SJCRH30 (cell line): ENCODE measurements around the gene LRRC36. TPM values are rescaled to one million over a fixed set of nuclear protein-coding genes. Genes with fewer than 3 reads are reported as not detected.
"Not testable (repeated sequence)": the region's sequence is repeated elsewhere in the genome, so short reads cannot be mapped to it uniquely, and the experiment has no call there.

Experiments
- DNase-seq, 2 experiments: peaks; one replicate each; pipeline ENCODE4 v3.0.0-alpha.2; 2015 to 2020
- H3K27ac ChIP-seq: fragments of 250-450 bp; sonication (Bioruptor Pico); 2 replicates; pipeline ENCODE4 v1.5.1; 2020; ENCODE audit warnings: mild to moderate bottlenecking, moderate library complexity
- H3K27me3 ChIP-seq: fragments of 250-450 bp; sonication (Bioruptor Pico); 2 replicates; pipeline ENCODE4 v1.5.1; 2020; ENCODE audit warnings: mild to moderate bottlenecking, moderate library complexity
- H3K36me3 ChIP-seq: fragments of 250-450 bp; sonication (Bioruptor Pico); 2 replicates; pipeline ENCODE4 v1.5.1; 2020; ENCODE audit warnings: mild to moderate bottlenecking, moderate library complexity
- H3K4me1 ChIP-seq: fragments of 250-450 bp; sonication (Bioruptor Pico); 2 replicates; pipeline ENCODE4 v1.5.1; 2020; ENCODE audit warnings: mild to moderate bottlenecking, moderate library complexity
- H3K4me3 ChIP-seq: fragments of 250-450 bp; sonication (Bioruptor Pico); 2 replicates; pipeline ENCODE4 v1.5.1; 2020; ENCODE audit warnings: mild to moderate bottlenecking, moderate library complexity
- H3K9me3 ChIP-seq: fragments of 250-450 bp; sonication (Bioruptor Pico); replicated peaks from 2 replicates; pipeline ENCODE4 v1.5.1; 2020; ENCODE audit warnings: mild to moderate bottlenecking, moderate library complexity
- total RNA-seq: library from RNA; depleted of rRNA; stranded (reverse); fragments of >200 nt; shearing (Covaris generic); gene quantifications from 2 replicates; pipeline ENCODE4 v1.2.3, GENCODE V29; 2014

The LRRC36 gene
- total RNA-seq, 1 experiment from 2014 or later = not detected

- H3K36me3 ChIP-seq = no peaks in the 10 kb centered on the region
- no peaks in the 10 kb centered on the region for H3K9me3 ChIP-seq
- no peak for DNase-seq
- no peak overlapping the region for H3K4me3 ChIP-seq
- H3K4me1 ChIP-seq = peaks cover 13% of the 10 kb centered on the region
- H3K27me3 ChIP-seq = no peaks in the 10 kb centered on the region
- no peak overlapping the region for H3K27ac ChIP-seq
These were observed 19.7 kb downstream of the LRRC36 start for GRCh38 chr16:67346341-67346740.

DNA sequence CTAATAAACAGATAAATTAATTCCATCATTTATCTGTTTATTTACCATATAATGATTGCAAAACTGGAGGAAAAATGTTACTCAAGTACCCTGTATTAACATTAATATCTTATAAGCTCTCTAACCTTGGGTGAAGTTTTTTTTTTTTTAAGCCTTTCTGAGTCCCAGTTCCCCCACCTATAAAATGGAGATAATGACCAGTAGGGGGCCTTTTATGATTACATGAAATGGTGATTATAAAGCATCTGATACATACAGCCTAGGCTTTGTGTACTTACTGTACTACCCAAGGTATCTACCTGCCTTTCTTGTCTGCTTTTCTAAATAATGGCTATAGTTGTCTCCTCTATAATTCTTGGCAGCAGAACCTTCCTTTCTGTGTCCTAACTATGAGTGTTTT, 22.6 kb downstream of the LRRC36 start:
- DNase-seq = peak in 1 of 2 experiments; percentile 69
- 0 out of 2 replicates have a peak, but pooled peaks cover 5% of the 10 kb centered on the region for H3K4me1 ChIP-seq
- H3K4me3 ChIP-seq = no peak overlapping the region
- no peaks in the 10 kb centered on the region for H3K27me3 ChIP-seq
- H3K36me3 ChIP-seq = no peaks in the 10 kb centered on the region
- no peak overlapping the region for H3K27ac ChIP-seq
- H3K9me3 ChIP-seq = no peaks in the 10 kb centered on the region

DNA sequence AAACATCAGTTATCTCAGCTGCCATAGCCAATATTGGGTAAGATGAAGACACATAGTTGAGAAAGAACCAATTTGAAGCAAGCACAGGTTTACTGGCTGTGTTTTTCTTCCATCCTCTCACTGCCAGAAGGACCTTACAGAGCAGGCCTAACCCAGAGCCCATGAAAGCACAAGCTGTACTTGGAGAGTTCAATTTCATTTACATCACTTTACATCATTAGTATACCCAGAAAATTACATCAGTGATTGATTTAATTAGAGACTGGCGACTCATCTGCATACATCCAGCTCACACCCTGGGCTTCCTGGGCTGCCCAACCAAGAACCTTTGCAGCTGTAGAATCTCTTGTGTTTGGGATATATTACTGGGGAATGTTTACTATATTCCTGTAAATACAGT, 23.7 kb downstream of the LRRC36 start:
- H3K4me1 ChIP-seq = 0 out of 2 replicates have a peak, but pooled peaks cover 5% of the 10 kb centered on the region
- no peak overlapping the region for H3K4me3 ChIP-seq
- DNase-seq = no peak
- H3K9me3 ChIP-seq = no peaks in the 10 kb centered on the region
- H3K27ac ChIP-seq = no peak overlapping the region
- no peaks in the 10 kb centered on the region for H3K27me3 ChIP-seq
- no peaks in the 10 kb centered on the region for H3K36me3 ChIP-seq

DNA sequence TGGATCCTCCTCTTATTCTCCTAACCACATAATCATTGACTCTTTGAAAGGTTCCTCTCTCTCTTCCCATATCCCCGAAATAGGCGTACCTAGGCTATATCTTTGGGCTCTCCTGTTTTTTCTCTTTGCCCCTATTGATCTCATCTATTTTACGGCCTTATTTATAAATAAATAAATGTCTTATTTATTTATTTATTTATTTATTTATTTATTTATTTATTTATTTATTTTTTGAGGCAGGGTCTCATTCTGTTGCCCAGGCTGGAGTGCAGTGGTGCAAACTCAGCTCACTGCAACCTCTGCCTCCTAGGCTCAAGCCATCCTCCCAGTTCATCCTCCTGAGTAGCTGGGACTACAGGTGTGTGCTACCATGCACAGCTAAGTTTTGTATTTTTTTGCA, 25.8 kb downstream of the LRRC36 start:
- not testable (repeated sequence) for H3K4me3 ChIP-seq, DNase-seq, H3K9me3 ChIP-seq, H3K4me1 ChIP-seq, H3K27ac ChIP-seq, H3K27me3 ChIP-seq, H3K36me3 ChIP-seq

- Histone ChIP-seq H3K27ac (no peak overlapping the region), H3K4me1 (0 out of 2 replicates have a peak, but pooled peaks cover 5% of the 10 kb centered on the region), H3K4me3 (no peak overlapping the region), H3K27me3 (no peaks in the 10 kb centered on the region; the same call in 1 of the 2 replicates), H3K36me3 (no peaks in the 10 kb centered on the region), H3K9me3 (no peaks in the 10 kb centered on the region)
- DNase-seq = no peak
These were observed 29.8 kb downstream of the LRRC36 start for GRCh38 chr16:67356396-67356795.

DNA sequence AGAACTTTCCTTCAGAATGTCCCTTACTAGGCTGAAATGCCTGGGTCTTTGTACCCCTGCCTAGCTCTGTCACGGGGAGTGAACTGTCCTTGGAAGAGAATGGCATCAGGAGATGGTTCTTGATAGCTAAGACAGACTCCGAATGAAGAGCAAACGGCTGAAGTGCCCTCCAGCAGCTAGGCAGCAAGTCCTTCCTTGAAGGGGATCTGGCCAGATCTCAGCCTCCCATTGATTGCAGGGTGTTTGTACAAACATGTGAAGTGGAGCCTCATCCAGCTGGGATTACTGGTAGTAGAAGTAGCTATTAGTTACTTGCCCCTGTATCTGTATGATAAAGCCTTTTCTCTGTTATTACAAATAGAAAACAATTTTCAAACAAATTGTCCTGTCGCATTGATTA, 30.9 kb downstream of the LRRC36 start:
- H3K27me3 ChIP-seq = no peaks in the 10 kb centered on the region; the same call in 1 of the 2 replicates
- no peak for DNase-seq
- H3K36me3 ChIP-seq = no peaks in the 10 kb centered on the region
- no peak overlapping the region for H3K4me3 ChIP-seq
- H3K4me1 ChIP-seq = no peaks in the 10 kb centered on the region
- no peaks in the 10 kb centered on the region for H3K9me3 ChIP-seq
- no peak overlapping the region for H3K27ac ChIP-seq

GRCh38 chr16:67359540-67360269, 33.1 kb downstream of the LRRC36 start:
- not testable (repeated sequence) for DNase-seq, H3K9me3 ChIP-seq, H3K27ac ChIP-seq, H3K4me1 ChIP-seq, H3K27me3 ChIP-seq, H3K36me3 ChIP-seq, H3K4me3 ChIP-seq

DNA sequence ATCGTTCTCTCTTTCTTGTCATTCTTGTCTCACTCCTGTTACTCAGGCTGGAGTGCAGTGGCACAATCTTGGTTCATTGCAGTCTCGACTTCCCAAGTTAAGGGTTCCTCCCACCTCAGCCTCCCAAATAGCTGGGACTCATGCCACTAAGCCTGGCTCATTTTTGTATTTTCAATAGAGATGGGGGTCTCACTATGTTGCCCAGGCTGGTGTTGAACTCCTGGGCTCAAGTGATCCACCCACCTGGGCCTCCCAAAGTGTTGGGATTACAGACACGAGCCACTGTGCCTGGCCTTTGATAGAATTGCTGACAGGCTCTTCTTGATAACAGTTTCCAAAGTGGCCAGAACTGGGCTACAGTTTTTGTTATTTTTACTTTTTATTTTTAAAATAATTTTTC, 34.4 kb downstream of the LRRC36 start:
- no peaks in the 10 kb centered on the region for H3K4me1 ChIP-seq
- no peaks in the 10 kb centered on the region for H3K36me3 ChIP-seq
- no peak overlapping the region for H3K27ac ChIP-seq
- no peaks in the 10 kb centered on the region for H3K9me3 ChIP-seq
- H3K27me3 ChIP-seq = peaks cover 3% of the 10 kb centered on the region
- no peak for DNase-seq
- H3K4me3 ChIP-seq = no peak overlapping the region

- DNase-seq = no peak
- Histone ChIP-seq H3K36me3 (no peaks in the 10 kb centered on the region), H3K9me3 (peaks cover 4% of the 10 kb centered on the region; the same call in 1 of the 2 replicates), H3K27me3 (peaks cover 8% of the 10 kb centered on the region), H3K4me1 (no peaks in the 10 kb centered on the region), H3K27ac (no peak overlapping the region), H3K4me3 (no peak overlapping the region)
These were observed 38.1 kb downstream of the LRRC36 start for GRCh38 chr16:67364600-67365235.

DNA sequence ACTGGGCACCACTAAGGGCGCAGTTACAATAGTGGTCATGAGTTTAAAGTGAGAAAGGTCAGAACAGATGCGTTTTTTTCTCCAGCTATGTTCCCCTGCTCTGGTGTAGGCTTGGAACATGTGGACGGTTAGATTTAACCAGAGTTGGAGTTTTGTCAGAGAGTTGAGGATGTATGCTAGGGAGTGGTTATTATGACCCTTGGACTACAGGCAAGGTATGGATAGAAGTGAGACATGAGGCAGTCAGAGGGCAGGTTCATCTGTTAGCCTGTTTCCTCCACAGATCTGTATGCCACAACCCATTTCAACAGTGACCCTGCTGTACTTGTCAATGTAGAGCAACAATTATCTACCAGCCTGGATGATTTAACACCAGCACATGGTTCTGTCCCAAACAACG, 44.0 kb downstream of the LRRC36 start:
- Histone ChIP-seq H3K36me3 (no peaks in the 10 kb centered on the region), H3K4me1 (no peaks in the 10 kb centered on the region), H3K4me3 (no peak overlapping the region), H3K27me3 (peaks cover 5% of the 10 kb centered on the region; the same call in 1 of the 2 replicates), H3K9me3 (peaks cover 4% of the 10 kb centered on the region; the same call in 1 of the 2 replicates), H3K27ac (no peak overlapping the region)
- DNase-seq = no peak

DNA sequence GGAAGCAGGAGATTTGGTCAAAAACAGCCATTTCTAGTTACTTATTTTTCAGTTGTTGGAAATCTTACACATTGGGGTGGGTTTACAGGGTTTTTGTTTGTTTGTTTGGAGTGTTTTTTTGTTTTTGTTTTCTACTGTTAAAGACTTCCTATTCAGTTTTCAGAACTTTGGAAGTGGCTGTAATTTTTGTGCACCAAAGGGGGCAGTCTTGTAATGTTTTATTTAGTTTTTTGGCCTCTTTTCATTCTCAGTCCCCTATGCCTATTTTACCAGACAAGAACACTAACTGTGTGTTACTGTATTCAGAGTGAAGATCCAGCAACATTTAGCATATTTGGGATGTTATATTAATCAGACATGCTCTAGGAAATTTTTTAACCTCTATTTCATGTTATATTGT, 46.0 kb downstream of the LRRC36 start:
- DNase-seq = peak in 1 of 2 experiments; percentile 58

GRCh38 chr16:67376012-67376411, 49.4 kb downstream of the LRRC36 start:
- not testable (repeated sequence) for H3K27me3 ChIP-seq, H3K36me3 ChIP-seq, H3K9me3 ChIP-seq, H3K4me3 ChIP-seq, DNase-seq, H3K27ac ChIP-seq, H3K4me1 ChIP-seq

More for the DNA sequence above, 46.0 kb downstream of the LRRC36 start:
- Histone ChIP-seq H3K4me3 (no peak overlapping the region), H3K27me3 (peaks cover 9% of the 10 kb centered on the region; the same call in 1 of the 2 replicates), H3K4me1 (no peaks in the 10 kb centered on the region), H3K36me3 (no peaks in the 10 kb centered on the region), H3K27ac (no peak overlapping the region), H3K9me3 (peaks cover 4% of the 10 kb centered on the region; the same call in 1 of the 2 replicates)

DNA sequence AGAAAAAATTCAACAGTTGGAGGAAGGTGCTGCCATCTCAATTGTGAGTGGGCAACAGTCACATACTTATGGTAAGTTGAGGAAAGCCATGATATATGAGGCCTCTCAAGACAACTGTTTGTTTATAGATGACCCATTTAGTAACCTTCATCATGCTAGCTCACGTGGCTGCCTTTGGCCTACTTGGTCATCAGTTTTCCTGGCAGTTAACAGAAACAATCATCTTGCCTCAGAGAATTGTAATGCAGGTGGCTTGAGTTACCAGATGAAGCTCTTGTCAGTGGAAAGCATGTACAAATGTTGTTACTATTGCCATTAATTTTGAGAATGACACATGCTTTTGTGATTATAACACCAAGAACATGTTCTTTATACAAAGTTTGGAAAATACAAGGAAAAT, 52.0 kb downstream of the LRRC36 start:
- Histone ChIP-seq H3K27ac (no peak overlapping the region), H3K36me3 (no peaks in the 10 kb centered on the region), H3K4me3 (no peak overlapping the region), H3K27me3 (peaks cover 4% of the 10 kb centered on the region; the same call in 1 of the 2 replicates), H3K4me1 (no peaks in the 10 kb centered on the region), H3K9me3 (no peaks in the 10 kb centered on the region)
- no peak for DNase-seq

DNA sequence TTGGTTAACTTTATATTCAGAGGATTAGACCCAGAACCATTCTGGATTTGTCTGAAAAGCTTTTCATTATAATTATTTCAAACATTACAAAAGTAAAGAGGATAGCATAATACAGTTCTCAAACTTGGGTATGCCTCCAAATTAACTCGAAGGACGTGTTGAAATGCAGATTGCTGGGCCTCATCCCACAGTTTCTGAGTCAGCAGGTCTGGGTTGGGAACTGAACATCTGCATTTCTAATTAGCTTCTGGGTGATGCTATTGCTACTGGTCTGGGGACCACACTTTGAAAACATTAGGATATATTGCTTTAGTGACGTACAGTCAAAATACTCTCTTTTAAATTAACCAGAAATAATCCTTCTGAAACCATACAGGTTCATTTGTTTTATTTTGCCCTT, 56.7 kb downstream of the LRRC36 start:
- no peaks in the 10 kb centered on the region for H3K9me3 ChIP-seq
- DNase-seq = no peak
- no peak overlapping the region for H3K4me3 ChIP-seq
- H3K27ac ChIP-seq = no peak overlapping the region
- no peaks in the 10 kb centered on the region; the same call in 1 of the 2 replicates for H3K27me3 ChIP-seq
- no peaks in the 10 kb centered on the region for H3K36me3 ChIP-seq
- no peaks in the 10 kb centered on the region for H3K4me1 ChIP-seq

- H3K27me3 ChIP-seq = no peaks in the 10 kb centered on the region; the same call in 1 of the 2 replicates
- DNase-seq = no peak
These were observed 58.3 kb downstream of the LRRC36 start for GRCh38 chr16:67384778-67385510.

More at GRCh38 chr16:67384778-67385510, 58.3 kb downstream of the LRRC36 start:
- no peaks in the 10 kb centered on the region for H3K4me1 ChIP-seq
- H3K4me3 ChIP-seq = no peak overlapping the region
- no peak overlapping the region for H3K27ac ChIP-seq
- H3K36me3 ChIP-seq = no peaks in the 10 kb centered on the region
- no peaks in the 10 kb centered on the region for H3K9me3 ChIP-seq
